Activated naive CD4-positive, alpha-beta T cell treated with anti-CD3 and anti-CD28 coated beads for 36 hours (primary cell): ENCODE data around the gene AKR1A1. TPM values are rescaled to one million over a fixed set of nuclear protein-coding genes. Genes with fewer than 3 reads are reported as not detected.

Experiments
- total RNA-seq, 2 experiments: library from RNA; stranded (reverse); gene quantifications; one replicate each; pipeline ENCODE4 v1.2.3, GENCODE V29; 2021

Gene AKR1A1
- total RNA-seq, 2 experiments from 2014 or later = 207 to 217 TPM

Other genes with a start within 250 kb of the AKR1A1 start
- 10 to 100 TPM; 10.7 to 11.1 TPM for gene HPDL, start 223.9 kb upstream of the AKR1A1 start, total RNA-seq
- gene TOE1, start 210.7 kb upstream of the AKR1A1 start, total RNA-seq = 10 to 100 TPM; 23.0 to 23.8 TPM
- 10 to 100 TPM; 42.0 to 45.0 TPM for gene MUTYH, start 210.4 kb upstream of the AKR1A1 start, total RNA-seq
- 1 to 10 TPM; 4.8 to 6.7 TPM for gene TESK2, start 59.7 kb upstream of the AKR1A1 start, total RNA-seq
- 1 to 10 TPM; 4.2 to 5.1 TPM for gene CCDC163, start 50.8 kb upstream of the AKR1A1 start, total RNA-seq
- gene MMACHC, start 50.5 kb upstream of the AKR1A1 start, total RNA-seq = 1 to 10 TPM; 5.9 TPM
- 100 to 1,000 TPM; 596 to 641 TPM for gene PRDX1, start 28.9 kb upstream of the AKR1A1 start, total RNA-seq
- gene NASP, start 33.2 kb downstream of the AKR1A1 start, total RNA-seq = 100 to 1,000 TPM; 222 to 229 TPM
- 1 to 10 TPM in 1 of 2 experiments, under 1 TPM in 1; 0.62 to 1.0 TPM for gene CCDC17, start 73.2 kb downstream of the AKR1A1 start, total RNA-seq
- 100 to 1,000 TPM; 113 to 122 TPM for gene GPBP1L1, start 135.7 kb downstream of the AKR1A1 start, total RNA-seq
- gene TMEM69, start 137.4 kb downstream of the AKR1A1 start, total RNA-seq = 10 to 100 TPM; 28.9 to 29.3 TPM
- 10 to 100 TPM; 19.1 to 20.2 TPM for gene IPP, start 199.8 kb downstream of the AKR1A1 start, total RNA-seq